Hematopoietic multipotent progenitor cell treated with erythropoietin and hydrocortisone succinate and interleukin-3 and kit ligand, for 6 days (in vitro differentiated cells): ENCODE results near the gene BSPRY.
A peak's percentile ranks its signal among the peaks of the same experiment; 100 is the strongest.
"Not testable (repeated sequence)": the region's sequence is repeated elsewhere in the genome, so short reads cannot be mapped to it uniquely, and the experiment has no call there.

Experiments used
- DNase-seq: peaks from one replicate; pipeline ENCODE4 v3.0.0-alpha.2; 2015

The BSPRY gene

DNA sequence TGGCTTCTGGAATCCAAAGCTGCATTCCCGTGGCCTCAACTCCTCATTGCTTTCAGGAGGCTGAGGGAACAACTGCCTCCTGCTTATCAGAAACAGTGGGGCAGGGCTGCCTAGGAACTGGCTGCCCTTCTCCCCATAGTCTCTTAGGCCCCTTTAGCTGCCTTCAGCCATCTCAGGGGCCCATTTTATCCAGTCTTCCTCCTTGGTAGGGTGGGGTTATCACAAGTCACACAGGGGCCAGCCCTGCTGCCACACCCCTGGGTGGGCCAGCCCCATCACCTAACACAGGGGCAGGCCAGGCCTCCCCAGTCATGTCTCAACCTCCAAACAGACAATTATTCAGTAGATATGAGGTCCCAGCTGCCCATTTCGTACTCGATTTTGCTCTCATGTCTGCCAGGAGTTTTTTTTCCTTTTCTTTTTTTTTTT, 47.9 kb downstream of the BSPRY start:
- DNase-seq, result peak; percentile 97

DNA sequence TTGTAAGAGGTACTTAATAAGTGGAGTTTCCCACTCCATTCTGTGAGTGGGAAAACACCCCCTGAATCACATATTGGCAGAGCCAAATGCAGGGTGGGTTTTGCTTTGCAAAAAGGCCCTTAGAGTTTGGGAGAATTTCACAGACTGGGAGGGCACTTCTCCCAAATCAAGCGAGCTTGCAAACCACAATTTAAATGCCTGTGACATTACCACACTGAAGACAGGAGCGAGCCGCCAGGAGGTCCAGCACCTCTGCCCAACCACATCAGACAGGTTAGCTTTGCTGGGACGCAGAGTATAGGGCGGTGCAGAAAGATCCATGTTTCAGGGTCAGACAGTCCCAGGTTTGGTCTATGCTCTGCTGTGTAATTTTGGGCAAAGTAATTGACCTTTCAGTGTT, 49.5 kb downstream of the BSPRY start:
- DNase-seq, result no peak

DNA sequence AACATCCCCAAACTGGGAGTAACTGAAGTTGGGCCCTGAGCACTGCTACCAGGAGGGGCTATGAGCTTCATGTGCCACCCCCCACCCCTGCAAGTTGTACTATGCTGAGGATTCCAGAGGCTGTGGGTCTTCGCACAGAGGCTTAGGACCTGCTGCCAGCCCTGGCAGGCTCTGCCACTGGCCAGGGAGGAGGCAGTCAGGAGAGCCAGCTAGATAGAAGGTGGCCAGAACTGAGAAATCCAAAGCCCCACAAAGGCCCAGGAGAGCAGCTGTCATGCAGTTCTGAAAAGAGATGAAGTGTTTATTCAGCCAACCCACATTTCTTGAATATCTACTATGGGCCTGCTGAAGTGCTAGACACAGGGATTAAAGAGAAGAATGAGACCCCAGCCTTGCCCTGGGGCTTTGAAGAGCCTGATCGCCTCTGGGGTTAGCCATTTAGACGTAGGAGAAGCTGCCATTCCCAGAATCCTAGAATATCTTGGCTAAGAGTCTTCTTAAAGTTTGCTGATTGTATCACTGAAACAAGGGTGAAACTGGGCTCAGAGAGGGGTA, 50.4 kb downstream of the BSPRY start:
- DNase-seq, result no peak

GRCh38 chr9:113401027-113401792, 51.9 kb downstream of the BSPRY start, which contains the start of gene ALAD:
Gene ALAD (minus strand): TSS chr9:113401284. CDS start chr9:113393559, 7,725 bp downstream.
- DNase-seq, result peak; percentile 99

DNA sequence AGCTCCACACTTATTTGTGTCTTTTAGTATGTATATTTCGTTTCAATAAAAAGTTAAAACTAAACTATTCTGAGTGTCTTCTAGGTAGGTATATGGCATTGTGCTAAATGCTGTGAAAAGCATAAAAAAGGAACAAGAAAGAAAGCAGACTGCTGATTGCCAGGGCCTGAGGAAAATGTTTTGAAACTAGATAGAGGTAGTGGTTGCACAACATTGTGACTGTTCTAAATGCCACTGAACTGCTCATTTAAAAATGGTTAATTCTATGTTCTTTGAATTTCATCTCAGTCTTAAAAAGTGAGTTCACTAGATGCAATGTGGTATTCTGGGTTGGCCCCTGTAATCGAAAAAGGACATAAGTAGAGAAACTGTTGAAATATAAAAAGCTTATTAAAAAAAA, 54.3 kb downstream of the BSPRY start:
- DNase-seq, result peak; percentile 68

GRCh38 chr9:113406353-113406752, 57.0 kb downstream of the BSPRY start:
- DNase-seq, result not testable (repeated sequence)

DNA sequence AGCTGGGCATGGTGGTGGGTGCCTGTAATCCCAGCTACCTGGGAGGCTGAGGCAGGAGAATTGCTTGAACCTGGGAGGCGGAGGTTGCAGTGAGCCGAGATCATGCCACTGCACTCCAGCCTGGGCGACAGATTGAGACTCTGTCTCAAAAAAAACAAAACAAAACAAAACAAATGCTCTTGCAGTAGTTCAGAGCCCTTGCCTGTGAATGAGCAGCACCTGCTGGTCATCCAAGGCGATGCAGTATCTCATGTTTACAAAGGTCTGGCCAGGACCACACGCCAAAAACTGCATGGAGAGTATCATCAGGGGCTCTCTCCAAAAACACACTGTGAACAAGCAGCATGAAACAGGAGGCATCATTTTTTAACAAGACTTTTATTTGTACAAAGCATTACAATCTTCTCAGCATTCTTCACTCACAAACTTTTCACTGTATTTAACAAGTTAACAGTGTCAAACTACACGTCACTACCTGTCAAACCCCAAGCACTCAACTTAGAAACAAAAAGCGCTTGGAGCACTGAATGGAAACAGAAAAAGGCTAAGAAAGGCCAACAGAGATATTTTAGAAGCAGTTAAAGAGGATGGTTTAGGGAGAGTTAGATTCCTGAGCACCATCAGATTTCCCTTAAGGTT, 57.7 kb downstream of the BSPRY start:
- peak; percentile 91 for DNase-seq

- no peak for DNase-seq
Observed at GRCh38 chr9:113409481-113409880, 60.1 kb downstream of the BSPRY start.

DNA sequence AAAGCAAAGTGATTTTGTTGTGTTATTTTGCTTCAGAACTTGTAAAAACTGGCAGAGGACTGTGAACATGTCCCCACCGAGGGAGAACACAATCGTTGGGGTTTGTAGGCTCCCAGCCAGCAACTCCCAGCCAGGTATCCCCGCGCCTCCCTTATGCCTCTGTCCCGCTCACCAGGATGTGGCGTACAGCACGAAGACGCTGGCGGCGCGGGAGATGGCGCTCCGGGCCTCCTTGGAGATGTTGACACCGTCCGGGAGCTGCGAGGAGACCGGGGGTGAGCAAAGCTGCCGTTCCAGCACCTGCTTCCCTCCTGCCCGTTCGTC, 60.5 kb downstream of the BSPRY start:
- DNase-seq, result no peak

GRCh38 chr9:113410207-113410864, 61.0 kb downstream of the BSPRY start, which contains the start of the genes C9orf43 and POLE3:
Gene C9orf43 (plus strand): TSS chr9:113410747. CDS start chr9:113413494, 2,747 bp downstream.
Gene POLE3 (minus strand): TSS chr9:113410675. CDS start chr9:113410293, 382 bp downstream.
- peak; percentile 98 for DNase-seq

- no peak for DNase-seq
Observed at GRCh38 chr9:113416149-113416721, 66.9 kb downstream of the BSPRY start.

- DNase-seq, result no peak
Observed at GRCh38 chr9:113417370-113417769, 68.0 kb downstream of the BSPRY start.
